GM08714 (cell line): Measurements from ENCODE around the gene TMEFF2.

Source experiments
- H3K4me3 ChIP-seq: fragments of 200-500 bp; sonication (Bioruptor generic); 2 replicates; pipeline ENCODE4 v1.5.1; 2014; ENCODE audit warnings: mild to moderate bottlenecking, low read length, inconsistent platforms
- ZNF274 ChIP-seq: IDR thresholded peaks from 2 replicates; pipeline ENCODE4 v1.6.1; 2012; ENCODE audit warnings: mild to moderate bottlenecking, low read depth, low read length

The TMEFF2 gene

GRCh38 chr2:192196421-192197194, 1.9 kb upstream of the TMEFF2 start:
- H3K4me3 ChIP-seq: no peak overlapping the region
- TF ChIP-seq ZNF274: no peak

DNA sequence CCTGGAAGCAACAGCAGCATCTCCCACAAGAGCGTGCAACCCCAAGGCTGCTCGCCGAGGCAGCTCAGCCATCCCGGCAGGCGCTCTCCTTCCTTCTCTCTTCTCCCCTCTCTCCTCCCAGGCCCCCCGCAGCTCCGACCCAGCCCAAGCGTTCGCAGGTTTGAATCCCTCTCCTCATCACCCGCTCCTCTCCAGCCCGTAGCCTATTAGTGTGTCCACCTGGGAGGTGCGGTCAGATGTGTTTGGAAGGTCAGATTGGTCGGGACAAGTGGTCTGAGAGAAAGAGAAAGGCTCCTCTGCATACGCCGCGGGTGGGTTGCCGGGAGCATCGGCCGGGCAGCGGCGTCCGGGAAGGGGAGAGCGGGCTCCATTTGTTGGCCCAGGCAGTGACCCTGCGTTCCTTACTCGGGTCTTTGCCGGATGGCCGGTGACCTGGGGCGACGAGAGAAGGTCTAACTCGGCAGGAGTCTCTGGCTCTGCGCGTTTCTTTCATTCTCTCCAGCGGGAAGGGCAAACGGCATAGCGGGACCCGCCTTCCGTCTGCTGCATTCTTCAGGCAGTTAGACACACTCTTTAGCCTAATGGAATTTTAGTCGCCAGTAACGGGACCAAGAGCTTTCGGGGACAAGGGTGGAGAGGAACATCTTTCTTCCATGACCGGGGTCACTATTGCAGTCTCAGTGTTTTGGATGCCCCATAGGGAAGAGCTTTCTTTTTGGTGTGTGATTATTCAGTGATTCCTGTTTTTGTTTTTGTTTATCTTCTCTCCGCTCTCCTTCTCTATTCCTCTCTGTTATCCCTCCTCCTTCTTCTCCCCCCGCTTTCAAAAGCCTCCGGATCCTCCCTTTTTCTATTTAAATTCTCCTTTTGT, 1.1 kb upstream of the TMEFF2 start:
- TF ChIP-seq ZNF274: no peak
- peak overlapping the region; percentile 34; the same call in 1 of the 2 replicates for H3K4me3 ChIP-seq

- no peak overlapping the region for H3K4me3 ChIP-seq
- TF ChIP-seq ZNF274: no peak
Measured at GRCh38 chr2:192194265-192194865, 368 bp downstream of the TMEFF2 start.

GRCh38 chr2:192190474-192190873, 4.3 kb downstream of the TMEFF2 start:
- no peak for TF ChIP-seq ZNF274
- H3K4me3 ChIP-seq: no peak overlapping the region

- TF ChIP-seq ZNF274: no peak
Measured at GRCh38 chr2:192186806-192187205, 7.9 kb downstream of the TMEFF2 start.

DNA sequence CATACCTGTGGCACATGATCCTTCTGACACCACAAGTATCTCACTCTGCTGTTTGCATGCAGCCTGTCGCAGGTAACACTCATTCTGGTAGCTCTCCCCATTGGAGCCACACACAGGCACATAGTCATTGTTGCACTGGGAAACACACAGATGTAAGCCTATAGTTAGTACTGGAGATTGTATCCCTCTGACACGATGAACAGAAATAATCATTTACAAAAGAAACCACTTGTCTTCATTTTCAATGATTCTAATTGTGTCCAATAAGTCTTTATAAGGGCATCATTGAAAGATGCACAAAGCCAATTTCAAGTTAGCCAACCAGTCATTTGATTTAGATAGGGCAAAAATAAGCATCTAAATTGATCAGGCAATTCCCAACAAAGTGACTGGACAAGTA, 10.4 kb downstream of the TMEFF2 start:
- no peak for TF ChIP-seq ZNF274

More at GRCh38 chr2:192186806-192187205, 7.9 kb downstream of the TMEFF2 start:
- H3K4me3 ChIP-seq: no peak overlapping the region

DNA sequence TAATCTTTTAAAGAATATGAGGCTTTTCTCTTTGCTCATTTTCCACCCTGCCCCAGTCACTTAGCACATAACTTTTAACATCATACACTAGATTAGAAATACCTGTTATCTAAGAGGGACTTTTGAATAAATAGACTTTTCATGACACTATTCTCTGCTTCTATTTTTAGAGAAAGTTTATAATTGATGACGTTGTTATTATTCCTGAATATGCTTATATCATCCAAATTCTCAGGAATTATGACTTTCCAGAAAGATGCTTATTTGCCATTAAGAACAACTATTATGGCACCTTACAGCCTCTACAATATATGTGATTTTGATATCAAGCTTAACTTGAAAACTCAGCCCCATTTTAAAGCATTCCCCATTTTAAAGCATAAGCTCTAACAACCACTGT, 11.4 kb downstream of the TMEFF2 start:
- no peak for TF ChIP-seq ZNF274
- H3K4me3 ChIP-seq: no peak overlapping the region

More for the DNA sequence above, 10.4 kb downstream of the TMEFF2 start:
- H3K4me3 ChIP-seq: no peak overlapping the region

DNA sequence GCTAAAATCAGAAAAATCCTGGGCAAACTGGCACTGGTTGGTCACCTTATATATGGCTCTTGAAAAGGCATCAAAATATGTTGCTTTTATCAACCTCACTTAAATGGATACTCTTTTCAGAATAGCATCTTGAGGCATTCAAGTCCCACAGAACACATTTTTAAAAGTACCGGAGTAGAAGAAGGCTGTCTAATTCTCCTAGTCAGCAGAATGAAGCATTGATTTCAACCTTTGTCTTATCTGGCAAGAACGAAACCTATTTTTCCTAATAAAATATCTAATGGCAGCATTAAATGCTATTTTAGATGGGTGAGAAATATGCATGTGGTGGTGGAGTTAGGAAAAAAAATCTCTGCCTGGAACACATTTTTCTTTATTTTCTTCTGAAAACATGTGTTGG, 27.8 kb downstream of the TMEFF2 start:
- no peak for TF ChIP-seq ZNF274

DNA sequence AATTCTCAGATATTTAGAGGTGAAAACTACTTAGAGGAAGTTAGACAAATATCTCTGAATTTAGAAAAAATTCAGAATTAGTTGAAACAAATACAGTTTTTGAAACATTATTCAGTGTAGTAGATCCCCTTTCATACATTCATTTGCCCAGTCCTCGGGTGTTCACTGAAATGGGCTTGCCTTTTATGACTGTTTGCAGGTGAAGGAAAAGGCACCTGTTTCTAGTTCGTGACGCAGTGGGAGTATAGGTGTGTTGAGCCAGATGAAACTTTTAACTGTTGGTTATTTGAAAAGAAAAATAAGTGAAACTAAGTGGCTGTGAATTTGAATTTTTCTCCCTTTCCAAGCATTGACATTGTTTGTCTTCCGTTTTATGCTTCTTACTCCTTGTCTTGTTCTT, 28.9 kb downstream of the TMEFF2 start:
- no peak for TF ChIP-seq ZNF274
- H3K4me3 ChIP-seq: no peak overlapping the region

More for the DNA sequence above, 27.8 kb downstream of the TMEFF2 start:
- H3K4me3 ChIP-seq: no peak overlapping the region

- no peak overlapping the region for H3K4me3 ChIP-seq
- TF ChIP-seq ZNF274: no peak
Measured at GRCh38 chr2:192162392-192163042, 32.2 kb downstream of the TMEFF2 start.

- no peak overlapping the region for H3K4me3 ChIP-seq
- no peak for TF ChIP-seq ZNF274
Measured at GRCh38 chr2:192161656-192162290, 33.0 kb downstream of the TMEFF2 start.

DNA sequence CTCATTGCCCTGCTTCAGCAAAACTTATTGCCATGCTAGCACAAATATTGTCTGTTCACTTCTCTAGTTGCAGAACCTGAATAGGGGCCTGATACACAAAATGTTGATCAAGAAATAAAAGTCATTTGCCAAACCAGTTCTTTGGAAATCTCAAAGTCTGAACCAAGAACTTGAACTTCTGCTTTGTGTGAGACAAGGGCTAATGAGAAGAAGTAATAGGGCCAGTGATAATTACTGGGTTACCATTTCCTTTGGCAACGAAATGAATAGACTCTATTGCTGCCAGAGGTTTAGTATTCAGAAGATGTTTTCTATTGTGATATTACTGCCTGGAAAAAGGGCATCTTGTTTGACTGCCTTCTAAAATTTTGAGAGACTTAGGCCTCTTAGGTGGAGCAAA, 35.0 kb downstream of the TMEFF2 start:
- H3K4me3 ChIP-seq: no peak overlapping the region
- no peak for TF ChIP-seq ZNF274

- TF ChIP-seq ZNF274: no peak
- H3K4me3 ChIP-seq: no peak overlapping the region
Measured at GRCh38 chr2:192159208-192159607, 35.5 kb downstream of the TMEFF2 start.
